B cell (primary cell): ENCODE data around the gene BTN2A1.

Experiments used
- CTCF ChIP-seq: fragments of 200-600 bp; IDR thresholded peaks from one replicate; pipeline ENCODE4 v1.8.0; 2022; ENCODE audit warnings: antibody characterized with exemption, mild to moderate bottlenecking
- EZH2 ChIP-seq: IDR thresholded peaks from 2 replicates; pipeline ENCODE4 v1.6.1; 2012; ENCODE audit warnings: borderline replicate concordance, low read depth, mild to moderate bottlenecking, moderate library complexity, low read length; ENCODE audit not compliant: insufficient read depth, poor library complexity, severe bottlenecking

- TF ChIP-seq CTCF (no peak), EZH2 (no peak)
These were observed 7.5 kb upstream of the BTN2A1 start for GRCh38 chr6:26450240-26450639.
